GM18519 (cell line): Measurements from ENCODE around the gene LRRC27.
"Not testable (repeated sequence)": the region's sequence is repeated elsewhere in the genome, so short reads cannot be mapped to it uniquely, and the experiment has no call there.

Experiments
- ATAC-seq: cut with Tn5 transposase; IDR thresholded peaks from one replicate; pipeline ENCODE4 v1.9.1; 2021; ENCODE audit warnings: mild to moderate bottlenecking, moderate library complexity; ENCODE audit not compliant: unreplicated experiment, low FRiP score

LRRC27 gene

DNA sequence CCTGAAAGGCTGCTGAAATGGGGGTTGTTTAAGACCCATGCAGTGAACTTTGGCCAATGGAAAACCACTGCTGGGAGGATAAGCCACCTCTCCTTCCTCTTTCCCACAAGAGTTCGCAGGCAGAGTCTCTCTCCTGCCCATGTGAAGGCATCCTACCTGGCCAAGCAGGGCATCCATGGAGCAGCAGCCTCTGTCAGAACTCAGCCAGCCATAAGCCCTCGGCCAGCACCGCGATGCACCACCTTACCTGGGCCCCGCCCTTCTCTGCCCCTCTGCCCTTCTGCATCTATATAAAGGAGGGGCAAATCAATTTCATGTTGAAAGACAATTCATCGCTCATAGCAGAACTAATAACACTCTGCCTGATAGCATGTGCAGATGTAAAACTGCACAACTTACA lies 18.1 kb upstream of the LRRC27 start:
- no peak for ATAC-seq

DNA sequence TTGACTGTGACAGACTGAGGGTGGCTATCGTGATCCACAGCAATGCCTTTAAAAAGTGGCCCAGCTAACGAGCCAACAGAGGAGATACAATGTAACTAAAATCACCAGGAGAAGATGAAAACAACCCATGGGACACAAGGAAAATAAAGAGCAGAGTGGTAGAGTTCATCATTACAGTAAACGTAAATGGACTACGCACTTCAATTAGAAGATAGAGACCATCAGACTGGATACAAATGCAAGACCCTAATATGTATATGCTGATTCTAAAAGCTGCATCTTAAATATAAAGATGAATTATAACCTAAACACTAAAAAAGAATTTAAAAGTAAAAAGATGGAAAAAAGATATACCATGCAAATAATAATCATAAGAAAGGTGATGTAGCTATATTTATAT lies 17.7 kb upstream of the LRRC27 start:
- ATAC-seq, result no peak

DNA sequence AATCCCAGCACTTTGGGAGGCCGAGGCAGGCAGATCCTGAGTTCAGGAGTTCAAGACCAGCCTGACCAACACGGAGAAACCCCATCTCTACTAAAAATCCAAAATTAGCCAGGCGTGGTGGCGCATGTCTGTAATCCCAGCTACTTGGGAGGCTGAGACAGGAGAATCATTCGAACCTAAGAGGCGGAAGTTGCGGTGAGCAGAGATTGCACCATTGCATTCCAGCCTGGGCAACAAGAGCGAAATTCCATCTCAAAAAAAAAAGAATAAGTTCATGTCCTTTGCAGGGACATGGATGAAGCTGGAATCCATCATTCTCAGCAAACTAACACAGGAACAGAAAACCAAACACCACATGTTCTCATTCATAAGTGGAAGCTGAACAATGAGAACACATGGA lies 17.1 kb upstream of the LRRC27 start:
- not testable (repeated sequence) for ATAC-seq

DNA sequence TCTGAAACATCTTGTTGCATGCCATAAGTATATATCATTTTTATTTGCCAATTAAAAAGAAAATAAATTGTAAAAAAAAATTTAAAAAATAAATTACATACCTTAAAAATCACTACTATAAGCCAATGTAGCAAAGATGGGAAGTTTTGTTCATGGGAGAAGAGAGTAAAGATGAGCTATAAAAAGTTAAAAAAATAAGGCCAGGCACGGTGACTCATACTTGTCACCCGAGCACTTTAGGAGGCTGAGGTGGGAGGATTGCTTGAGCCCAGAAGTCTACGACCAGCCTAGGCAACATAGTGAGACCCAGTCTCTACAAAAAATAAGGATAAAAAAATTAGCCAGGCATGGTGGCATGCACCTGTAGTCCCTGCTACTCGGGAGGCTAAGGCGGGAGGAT lies 15.9 kb upstream of the LRRC27 start:
- no peak for ATAC-seq

DNA sequence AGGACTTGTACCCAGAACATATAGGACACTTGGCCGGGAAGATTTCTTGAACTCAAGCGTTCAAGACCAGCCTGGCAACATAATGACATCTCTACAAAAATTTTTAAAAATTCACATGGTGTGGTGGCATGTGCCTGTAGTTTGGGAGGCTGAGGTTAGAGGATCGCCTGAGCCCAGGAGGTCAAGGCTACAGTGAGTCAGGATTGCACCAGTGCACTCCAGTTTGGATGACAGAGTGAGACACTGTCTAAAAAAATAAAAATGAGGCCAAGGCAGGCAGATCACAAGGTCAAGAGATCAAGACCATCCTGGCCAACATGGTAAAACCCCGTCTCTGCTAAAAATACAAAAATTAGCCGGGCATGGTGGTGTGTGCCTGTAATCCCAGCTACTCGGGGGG lies 14.5 kb upstream of the LRRC27 start:
- not testable (repeated sequence) for ATAC-seq

DNA sequence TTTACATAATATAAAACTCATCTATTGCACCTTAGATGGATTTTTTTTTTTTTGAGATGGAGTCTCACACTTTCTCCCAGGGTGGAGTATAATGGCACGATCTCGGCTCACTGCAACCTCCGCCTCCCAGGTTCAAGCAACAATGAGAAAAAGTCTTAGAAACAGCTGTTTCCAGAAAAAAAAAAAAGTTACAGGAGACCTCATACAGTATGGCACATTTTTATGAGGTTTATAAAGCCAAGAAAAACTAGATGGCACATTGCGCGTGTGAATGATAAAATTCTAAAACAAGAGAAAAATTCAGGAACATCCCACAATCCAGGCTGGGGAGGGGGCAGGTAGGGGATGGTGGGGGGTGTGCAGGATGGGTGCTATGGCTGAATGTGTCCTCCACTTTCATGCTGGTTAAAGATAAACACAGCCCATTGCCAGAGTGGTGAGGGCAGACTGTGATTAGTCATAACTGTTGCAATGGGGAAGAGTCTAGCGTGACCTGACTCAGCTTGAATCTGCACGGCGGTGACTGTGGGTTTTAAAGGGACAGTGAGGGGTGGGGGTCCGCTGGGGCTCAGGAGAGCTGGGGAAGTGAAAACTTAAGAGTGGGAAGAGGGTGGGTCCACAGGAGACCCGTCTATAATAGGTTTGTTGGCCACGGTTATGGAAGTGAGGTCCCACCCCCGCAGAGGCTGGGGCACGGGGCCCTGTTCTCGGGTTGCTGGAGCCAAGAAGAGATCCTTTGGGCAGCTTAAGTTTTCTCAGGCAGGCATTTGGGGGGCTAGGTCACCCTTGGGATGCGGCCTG lies 11.9 kb upstream of the LRRC27 start:
- peak; percentile 98 for ATAC-seq

DNA sequence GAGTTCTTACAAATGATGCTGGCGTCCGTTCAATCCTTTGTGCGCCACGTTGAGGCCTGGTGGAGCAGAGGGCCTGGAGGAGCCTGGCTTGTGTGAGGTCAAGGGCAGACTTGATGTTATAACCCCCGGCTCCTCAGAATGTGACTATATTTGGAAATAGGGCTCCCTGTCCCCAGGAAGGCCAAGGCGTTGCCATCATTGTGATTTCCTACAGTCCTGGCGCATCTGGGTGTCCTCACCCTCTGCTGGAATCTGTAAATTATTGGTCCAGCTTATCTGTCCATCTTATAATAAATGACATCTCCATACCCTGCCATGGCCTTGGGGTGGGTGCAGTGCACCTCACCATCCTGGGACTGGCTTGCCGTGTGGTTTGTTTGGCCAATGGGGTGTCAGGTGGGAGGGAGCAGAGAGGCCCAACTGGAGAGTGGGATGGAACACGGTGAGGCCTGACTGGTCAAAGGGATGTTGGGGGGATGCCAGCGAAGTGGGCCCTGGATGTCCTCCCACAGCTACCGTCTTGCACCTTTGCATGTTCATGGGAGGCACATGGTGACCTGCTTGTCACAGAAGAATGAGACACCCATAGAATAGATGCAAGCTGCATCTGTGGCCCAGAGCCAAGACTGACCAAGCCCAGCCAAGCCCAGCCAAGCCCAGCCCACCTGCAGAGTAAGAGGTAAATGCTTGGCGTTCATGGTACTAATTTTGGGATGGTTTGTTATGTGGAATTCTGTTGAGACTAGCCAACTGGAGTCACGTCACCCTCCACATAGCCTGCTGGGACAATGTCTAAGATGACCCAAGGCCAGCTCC lies 11.1 kb upstream of the LRRC27 start:
- ATAC-seq, result no peak

DNA sequence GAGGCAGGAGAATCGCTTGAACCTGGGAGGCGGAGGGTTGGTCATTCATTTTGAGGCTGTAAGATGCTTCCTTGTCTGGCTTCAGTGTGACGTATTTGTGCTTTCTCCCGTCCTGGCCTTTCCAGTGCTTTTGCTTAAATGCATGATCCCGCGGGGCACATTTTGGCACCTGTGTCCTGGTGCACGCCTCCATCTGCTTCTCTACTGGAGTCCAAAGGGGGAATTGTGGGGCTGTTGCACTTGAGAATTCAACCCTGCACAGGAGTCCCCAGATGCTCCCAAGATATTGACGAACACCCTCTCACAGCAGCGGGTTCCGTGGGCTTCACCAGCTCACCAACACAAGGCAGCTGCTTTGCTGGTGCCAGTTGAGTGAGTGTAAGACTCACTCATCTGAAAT lies 10.3 kb upstream of the LRRC27 start:
- no peak for ATAC-seq

DNA sequence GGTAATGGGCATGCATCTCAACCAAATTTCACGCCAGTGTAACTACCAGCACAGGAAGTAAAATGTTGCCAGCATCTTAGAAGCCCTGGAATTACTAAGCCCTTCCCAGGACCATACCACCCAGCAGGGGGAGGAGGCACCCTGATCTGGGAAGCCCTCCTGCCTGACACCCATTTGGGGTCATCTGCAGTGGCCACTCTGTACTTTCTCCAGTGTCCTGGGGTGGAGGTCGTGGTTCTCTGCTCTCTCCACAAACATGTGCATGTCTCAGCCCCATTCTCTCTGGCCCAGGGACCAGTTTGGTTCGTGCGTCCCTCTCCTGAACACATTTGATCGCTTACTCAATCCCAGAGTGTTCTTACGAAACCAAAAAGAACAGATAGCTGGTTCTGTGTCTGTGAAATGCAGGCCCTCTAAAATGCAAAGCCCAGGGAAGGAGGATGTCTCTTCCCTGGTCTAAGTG lies 9.4 kb upstream of the LRRC27 start:
- ATAC-seq, result no peak

DNA sequence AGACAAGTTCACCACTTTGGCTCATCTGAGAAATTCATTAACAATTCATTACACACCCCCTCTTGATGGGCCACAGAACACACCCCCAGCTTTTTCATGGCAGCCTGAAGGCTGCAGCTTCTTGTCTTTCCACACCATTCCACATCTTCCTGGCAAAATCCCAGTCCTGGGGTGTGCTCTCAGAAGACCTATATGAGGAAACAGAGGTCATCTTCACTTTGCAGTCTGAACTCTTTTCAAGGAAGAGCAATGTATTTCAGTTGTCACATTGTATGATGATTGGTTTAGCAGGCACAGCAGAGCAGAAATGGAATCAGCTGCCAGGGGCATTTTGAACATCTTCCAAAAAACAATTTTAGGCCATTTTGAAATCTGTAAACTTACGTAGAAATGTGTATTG lies 7.8 kb upstream of the LRRC27 start:
- ATAC-seq, result no peak

DNA sequence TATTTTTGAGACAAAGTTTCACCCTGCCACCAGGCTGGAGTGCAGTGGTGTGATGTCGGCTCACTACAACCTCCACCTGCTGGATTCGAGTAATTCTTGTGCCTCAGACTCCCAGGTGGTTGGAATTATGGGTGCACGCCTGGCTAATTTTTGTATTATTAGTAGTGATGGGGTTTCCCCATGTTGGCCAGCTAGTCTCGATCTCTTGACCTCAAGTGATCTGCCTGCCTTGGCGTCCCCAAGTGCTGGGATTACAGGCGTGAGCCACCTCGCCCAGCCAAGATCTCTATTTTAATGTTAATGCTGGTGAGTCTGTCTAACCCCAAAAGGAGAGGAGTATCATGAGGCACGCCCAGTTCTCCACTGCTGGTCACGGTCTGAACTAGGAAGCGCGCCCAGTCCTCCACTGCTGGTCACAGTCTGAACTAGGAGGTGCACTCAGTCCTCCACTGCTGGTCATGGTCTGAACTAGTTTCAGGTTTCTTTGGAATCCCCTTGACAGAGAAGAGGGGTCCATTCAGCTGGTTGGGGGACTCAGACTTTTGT lies 5.6 kb upstream of the LRRC27 start:
- no peak for ATAC-seq

DNA sequence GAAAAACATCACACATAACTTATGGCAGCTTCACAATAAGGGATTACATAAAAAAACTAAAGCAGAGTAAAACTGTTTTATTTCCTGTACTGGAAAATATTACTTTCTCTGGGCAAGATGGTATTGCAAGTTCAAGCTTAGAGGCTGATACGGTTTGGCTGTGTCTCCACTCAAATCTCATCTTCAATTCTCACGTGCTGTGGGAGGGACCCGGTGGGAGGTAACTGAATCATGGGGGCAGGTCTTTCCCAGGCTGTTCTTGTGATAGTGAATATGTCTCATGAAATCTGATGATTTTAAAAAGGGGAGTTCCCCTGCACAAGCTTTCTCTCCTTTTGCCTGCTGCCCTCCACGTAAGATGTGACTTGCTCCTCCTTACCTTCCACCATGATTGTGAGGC lies 5.1 kb upstream of the LRRC27 start:
- no peak for ATAC-seq

DNA sequence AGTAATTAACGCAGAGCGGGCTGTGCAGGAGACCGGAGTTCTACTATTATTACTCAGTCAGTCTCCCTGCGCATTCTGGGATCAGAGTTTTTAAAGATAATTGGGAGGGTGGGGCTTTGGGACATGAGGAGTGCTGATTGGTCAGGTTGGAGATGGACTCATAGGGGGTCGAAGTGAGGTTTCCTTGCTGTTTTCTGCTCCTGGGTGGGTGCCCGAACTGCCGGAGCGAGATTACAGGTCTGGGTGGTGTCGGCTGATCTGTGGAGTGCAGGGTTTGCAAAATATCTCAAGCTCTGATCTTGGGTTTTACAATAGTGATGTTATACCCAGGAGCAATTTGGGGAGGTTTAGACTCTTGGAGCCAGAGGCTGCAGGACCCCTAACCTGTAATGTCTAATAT lies 3.9 kb upstream of the LRRC27 start:
- ATAC-seq, result no peak

DNA sequence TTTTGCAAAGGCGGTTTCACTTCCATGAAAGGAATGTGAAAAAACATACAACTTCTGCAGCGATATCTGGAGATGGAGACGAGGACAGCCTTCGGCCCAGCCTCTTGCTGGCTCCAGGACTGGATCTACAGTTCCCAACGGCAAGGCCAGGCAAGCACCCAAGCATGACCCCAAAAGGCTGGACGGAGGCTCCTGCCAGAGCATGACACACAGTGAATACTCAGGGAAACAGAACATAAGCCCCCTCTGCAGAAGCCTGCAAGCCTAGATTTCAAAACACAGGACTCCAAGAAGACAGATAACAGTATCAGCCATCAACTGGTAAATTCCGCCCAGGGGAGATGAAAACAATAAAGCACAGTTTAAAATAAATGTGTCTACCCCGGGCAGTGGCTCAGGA lies 3.3 kb upstream of the LRRC27 start:
- ATAC-seq, result no peak

DNA sequence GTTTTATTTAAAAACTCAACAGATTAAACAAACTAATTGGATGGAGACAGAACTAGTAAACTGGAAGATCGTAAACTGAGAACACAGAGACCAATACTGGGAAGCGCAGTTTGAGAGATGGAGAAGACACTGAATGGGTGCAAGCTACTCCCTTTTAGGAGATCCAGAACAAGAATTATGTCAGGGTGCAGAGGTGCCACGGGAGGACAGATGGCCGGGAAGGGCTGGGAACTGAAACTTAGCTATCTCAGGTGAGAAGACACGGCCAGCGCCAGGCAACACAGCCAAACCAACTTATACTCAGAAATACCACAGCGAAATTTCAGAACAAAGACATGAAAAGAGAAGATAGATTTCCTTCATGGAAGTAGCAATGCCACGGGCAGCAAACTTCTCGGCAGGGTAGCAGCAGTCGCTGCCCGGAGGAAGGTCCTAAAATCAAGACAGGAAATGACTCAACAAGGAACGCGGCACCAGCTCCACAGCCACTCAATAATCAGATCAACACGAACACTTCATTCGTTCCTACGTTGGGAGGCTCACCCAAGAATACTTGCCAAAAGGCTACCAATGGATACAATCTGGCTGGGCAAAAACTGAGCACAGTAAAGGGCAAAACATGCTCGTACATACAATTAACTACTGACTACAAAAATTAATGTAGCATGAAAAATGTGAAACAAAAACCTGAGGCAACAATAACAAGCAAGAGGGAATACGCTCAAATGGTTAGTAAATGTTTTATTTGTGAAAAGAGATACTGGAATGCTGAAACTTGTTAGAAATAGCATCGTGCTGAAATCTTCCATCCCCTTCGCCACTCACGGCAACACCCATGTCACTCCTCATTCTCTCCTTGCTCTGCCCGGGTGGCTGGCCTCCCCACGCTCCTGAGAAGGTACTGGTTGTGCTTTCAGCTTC lies 2.2 kb upstream of the LRRC27 start:
- no peak for ATAC-seq

DNA sequence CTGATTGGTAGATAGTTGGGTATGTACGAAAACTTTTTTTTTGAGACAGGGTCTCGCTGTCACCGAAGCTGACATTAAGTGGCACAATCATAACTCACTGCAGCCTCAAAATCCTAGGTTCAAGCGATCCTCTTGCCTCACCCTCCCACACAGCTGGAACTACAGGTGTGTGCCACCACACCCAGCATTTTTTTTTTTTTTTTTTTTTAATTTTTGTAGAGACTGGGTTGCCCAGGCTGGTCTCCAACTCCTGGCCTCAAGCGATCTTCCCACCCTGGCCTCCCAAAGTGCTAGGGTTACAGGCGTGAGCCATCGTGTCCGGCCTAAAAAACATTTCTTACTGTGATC lies 1.5 kb upstream of the LRRC27 start:
- no peak for ATAC-seq

DNA sequence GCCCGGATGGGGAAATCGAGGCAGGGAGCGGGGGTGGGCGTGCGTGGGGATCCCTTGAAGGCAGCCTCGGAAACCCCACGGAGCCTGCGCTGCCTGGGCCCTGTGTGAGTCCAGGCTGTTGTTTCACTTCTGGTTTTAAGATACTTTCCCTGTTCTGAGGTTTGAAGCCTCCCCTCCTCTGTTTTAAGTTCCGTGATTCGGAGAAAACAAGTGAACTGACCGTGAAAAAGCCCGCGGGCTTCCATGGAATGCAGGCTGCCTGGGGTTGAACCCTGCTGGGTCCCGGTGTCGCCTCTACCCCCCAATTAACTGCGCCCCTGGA lies 401 bp downstream of the LRRC27 start:
- peak; percentile 27 for ATAC-seq

DNA sequence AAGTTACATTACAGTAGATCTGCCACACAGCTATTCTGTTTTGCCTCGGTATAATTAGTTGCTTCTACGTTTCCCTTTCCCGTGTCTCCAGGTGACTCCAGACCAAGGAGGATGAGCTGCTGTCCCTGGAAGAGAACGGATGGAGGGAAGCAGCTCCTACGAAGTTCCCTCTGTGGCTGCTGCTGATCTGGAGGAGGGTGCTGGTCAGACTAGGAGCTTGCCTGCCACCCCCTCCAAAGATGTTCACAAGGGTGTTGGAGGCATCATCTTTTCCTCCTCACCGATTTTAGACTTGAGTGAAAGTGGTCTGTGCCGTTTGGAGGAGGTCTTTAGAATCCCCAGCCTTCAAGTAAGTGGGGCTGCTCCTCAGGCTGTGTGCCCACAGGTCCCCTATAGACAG lies 1.4 kb downstream of the LRRC27 start:
- ATAC-seq, result no peak

DNA sequence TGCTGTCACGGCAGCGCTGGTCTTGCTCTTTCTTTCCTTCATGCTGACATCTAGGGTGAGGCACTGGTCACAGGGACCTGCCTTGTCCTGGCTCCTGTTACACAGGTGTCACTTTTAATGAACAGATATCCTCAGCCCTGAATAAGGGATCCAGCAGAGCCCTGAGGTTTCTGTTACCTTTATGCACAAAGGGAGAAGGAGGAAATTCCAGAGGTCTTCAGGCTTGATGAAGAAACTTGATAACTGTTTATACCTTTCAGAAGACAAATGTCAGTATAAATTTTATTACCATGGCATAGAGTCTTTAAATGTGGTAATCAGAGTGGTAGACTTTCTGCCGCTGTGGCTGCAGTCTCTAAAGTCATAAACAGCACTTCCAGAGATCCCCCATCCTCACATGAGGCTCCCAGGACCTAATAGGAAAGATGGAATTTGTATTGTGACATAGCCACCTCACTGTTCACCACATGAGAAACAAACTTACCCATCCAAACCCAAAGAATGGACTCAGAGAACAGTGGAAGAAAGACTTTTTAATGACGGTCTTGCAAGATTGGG lies 2.7 kb downstream of the LRRC27 start:
- no peak for ATAC-seq
